Measurements from ENCODE around the gene CAP2.

Gene CAP2, protein sequence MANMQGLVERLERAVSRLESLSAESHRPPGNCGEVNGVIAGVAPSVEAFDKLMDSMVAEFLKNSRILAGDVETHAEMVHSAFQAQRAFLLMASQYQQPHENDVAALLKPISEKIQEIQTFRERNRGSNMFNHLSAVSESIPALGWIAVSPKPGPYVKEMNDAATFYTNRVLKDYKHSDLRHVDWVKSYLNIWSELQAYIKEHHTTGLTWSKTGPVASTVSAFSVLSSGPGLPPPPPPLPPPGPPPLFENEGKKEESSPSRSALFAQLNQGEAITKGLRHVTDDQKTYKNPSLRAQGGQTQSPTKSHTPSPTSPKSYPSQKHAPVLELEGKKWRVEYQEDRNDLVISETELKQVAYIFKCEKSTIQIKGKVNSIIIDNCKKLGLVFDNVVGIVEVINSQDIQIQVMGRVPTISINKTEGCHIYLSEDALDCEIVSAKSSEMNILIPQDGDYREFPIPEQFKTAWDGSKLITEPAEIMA

DNA sequence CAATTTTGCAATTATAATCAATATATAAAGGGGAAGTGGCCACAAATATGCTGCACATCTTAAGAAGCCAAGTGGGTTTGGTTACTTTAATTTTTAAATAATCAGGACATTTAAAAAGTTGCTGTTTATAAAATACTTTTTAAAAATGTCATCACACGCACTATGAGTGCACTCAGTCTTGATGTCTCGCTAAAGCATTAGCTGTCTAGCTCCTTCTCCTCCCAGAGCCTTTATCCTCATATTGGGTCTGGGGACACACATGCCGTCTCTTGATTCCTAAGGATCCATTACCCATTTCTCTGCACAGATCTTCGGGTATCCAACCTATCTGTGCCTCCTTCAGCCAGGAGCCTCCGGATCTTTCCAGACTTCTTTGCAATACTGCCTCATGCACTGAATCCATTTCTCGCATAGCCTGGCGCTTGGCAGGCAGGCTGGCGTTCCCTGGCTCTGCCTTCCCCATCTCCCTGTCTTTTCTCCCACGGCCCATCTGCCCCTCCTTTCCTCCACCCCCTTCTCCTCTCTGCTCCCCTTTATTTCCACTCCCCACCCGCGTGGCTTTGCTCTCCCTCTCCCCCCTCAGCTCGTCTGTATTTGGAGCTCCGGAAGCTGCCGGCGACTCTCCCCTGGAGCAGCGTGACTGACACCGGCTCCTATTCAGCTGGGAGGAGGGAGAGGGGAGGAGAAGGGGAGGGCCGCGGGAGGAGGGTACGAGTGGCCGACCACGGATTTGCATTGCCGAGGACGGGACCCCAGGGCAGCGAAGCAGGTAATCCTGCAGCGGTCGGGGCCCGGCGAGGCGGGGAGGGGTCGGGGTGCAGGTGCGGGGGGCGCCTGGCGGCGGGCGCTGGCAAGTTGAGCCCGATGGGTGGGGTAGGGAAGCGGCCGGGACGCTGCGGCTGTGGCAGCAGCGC, at the start of gene CAP2:
TSS of gene CAP2 (plus strand) at position 618 of the 914 bp plus-strand sequence. CDS start 27,961 bp downstream, outside the sequence.
- DNase-seq (ENCODE audit: low spot score): no peak

DNA sequence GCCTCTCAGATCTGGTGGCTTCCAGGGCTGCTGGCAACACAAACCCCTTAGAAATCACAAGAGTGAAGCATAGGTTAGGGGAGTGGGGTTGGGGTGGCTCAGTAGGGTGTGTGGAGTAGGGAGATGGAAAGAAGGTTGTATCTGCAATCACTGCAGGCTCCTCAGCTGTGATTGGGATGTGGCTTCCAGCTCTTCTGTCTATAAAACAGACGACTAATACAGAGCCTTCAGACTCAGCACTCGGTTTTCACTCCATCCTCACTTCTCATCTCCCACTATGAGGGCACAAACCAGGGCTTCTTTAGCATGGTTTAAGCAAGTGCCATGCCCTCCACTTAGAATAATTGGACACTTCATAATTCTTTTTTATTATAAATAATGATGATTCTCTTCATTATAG, 46.4 kb upstream of the CAP2 start:
- DNase-seq (ENCODE audit: low spot score): no peak

DNA sequence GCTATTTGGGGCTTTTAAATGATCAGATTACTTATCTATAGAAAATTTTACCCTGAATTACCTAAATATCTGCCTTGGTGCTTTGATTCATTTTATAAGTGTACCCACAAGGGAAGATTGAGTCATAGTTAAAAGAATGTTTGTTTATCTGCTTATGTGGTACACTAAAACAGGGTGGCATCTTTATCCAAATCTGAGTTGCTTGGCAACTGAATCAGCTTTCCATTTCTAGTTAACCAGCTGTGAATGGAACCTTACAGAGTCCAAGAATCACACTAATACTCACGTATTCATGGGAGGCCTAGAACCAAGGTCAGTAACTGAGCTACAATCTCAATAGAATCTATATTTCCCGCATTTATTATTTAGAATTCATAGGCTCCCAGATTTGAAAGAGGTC, 44.0 kb upstream of the CAP2 start:
- no peak for DNase-seq (ENCODE audit: low spot score)

DNA sequence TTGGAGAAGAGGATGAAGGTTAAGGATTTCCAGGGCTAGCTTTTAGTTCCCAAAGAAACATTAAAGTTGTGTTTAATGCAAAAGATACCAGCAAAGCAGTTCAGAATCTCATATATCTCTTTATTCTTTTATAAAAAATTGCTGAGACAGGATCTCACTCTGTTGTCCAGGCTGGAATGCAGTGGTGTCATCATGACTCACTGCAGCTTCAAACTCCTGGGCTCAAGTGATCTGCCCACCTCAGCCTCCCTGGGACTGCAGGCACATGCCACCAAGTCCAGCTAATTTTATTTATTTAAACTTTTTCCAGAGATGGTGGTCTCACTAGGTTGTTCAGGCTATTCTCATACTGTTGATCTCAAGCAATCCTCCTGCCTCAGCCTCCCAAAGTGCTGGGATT, 41.1 kb upstream of the CAP2 start:
- no peak for DNase-seq (ENCODE audit: low spot score)

DNA sequence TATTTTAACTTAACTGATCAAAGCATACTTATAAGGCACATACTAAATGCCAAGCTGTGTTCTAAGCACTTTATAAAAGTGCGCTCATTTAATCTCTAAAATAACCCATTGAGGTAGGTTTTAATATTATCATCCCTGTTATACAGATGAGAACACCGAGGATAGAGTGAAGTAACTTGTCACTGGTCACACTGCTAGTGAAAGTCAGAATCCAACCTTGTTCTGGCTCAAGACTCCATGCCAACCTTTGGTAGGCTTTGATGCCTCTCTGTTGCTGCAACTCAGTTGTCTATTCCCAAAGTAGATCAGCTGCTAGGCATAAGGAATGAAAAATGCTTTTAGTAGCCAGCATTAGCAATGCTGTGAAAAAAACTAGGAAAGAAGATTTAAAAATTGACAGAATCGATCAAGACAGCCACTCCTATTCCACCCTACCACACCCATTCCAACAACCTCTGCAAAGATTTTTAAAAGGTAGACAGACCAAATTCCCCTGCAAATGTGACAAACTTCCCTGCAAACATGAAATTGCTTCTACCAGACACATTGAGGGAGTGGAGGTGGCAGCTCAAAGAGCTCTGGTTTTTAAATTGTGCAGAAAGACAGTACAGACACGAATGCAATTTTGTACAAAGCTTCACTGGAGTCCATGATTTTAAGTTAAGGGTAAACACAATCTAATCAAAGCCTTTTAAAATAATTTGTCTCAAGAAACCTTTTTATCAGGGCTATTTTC, 39.8 kb upstream of the CAP2 start:
- no peak for DNase-seq (ENCODE audit: low spot score)

DNA sequence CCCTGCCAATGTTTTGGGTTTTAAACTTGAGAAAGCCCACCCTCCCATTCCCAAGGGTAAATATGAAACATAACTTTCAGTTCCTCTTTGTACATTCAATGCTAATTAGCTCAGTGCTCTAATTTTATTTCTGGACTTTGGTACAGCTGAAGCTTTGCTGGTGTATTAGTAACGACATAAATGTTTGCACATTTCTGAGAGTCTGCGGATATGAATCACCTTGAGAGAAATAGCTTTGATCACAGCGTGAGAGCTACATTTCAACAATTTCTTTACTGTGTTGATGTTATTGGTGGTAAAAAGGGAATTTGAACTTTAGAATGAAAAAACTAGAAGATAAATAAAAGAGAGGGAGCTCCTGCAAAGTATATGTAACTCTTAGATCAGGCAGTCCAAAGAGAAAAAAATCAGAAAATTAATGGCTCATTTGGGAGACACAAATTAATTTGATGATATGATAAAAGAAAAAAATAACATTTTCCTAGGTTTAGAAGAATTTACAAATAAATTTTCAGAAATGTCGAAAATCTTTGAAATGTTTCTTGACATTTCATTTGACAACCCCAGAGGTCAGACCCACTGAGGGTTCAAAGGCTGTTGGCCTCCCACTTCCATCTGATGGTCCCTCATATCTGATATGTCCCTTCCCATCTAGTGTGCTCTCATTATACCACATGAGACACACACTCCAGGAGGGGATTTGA, 38.5 kb upstream of the CAP2 start:
- DNase-seq (ENCODE audit: low spot score): no peak

DNA sequence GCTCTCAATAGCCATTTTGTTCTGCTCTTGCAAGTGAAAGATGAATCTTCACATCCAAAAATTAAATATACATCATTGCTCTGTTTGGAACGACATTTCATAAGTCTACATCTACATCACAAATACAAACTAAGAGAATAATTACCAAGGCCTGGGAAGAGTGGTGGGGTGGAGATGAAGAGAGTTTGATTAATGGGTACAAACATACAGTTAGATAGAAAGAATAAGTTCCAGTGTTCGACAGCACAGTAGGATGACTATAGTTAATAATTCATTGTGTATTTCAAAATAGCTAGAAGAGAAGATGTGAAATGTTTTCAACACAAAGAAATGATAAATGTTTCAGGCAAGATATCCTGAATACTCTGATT, 38.0 kb upstream of the CAP2 start:
- no peak for DNase-seq (ENCODE audit: low spot score)

DNA sequence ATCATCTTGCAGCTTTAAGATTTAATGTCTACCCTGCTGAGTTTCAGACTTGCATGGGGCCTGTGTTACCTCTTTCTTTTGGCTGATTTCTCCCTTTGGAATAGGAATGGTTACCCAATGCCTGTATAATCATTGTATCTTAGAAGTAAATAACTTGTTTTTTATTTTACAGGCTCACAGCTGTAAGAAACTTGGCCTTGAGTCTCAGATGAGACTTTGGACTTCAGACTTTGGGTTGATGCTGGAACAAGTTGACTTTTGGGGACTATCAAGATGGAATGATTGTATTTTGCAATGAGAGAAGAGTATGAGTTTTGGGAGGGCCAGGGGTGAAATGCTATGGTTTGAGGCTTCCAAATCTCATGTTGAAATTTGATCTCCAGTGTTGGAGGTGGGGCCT, 34.9 kb upstream of the CAP2 start:
- DNase-seq (ENCODE audit: low spot score): no peak

DNA sequence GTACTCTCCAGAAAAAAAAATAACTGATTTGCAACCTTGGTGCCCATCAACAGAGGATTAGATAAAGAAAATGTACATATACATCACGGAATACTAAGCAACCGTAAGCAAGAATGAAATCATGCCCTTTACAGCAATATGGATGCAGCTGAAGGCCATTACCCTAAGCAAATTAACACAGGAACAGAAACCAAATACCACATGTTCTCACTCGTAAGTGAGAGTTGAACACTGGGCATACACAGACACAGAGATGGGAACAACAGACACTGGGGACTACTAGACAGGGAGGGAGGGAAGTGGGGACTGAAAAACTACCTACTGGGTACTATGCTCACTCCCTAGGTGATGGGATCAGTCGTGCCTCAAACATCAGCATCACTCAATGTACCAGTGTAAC, 32.8 kb upstream of the CAP2 start:
- DNase-seq (ENCODE audit: low spot score): no peak

DNA sequence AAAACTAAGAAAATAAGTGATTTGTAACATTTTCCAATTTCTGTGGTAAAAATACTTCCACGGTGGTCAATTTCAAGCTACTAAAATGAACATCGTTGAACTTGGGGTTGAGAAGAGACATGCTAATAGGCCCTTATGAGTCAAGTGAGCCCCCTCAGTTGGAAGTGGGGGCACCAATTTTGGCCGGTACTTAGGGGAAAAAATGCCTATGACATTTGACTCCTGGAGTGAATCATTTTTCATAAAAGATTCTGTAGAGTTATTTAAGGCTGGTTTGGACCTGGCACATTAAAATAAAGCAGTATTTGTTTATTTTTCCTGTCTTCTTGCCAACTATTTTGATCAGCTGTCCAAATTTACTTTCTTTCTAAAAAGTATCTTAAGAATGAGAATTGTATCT, 32.4 kb upstream of the CAP2 start:
- DNase-seq (ENCODE audit: low spot score): no peak

DNA sequence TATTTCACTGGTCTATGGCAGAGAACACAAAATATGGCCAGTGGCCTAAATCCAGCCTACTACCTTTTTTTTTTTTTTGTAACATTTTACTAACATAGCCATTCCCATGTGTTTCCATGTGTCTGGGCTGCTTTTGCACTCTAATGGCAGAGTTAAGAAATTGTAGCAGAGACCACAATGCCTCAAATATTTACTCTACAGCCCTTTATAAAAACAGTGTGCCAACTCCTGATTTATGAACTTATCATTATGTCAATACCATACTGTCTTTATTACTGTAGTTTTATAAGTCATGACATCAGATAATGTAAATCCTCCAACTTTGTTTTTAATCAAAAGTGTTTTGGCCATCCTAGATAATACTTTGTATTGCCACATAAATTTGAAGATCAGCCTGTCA, 27.4 kb upstream of the CAP2 start:
- no peak for DNase-seq (ENCODE audit: low spot score)

DNA sequence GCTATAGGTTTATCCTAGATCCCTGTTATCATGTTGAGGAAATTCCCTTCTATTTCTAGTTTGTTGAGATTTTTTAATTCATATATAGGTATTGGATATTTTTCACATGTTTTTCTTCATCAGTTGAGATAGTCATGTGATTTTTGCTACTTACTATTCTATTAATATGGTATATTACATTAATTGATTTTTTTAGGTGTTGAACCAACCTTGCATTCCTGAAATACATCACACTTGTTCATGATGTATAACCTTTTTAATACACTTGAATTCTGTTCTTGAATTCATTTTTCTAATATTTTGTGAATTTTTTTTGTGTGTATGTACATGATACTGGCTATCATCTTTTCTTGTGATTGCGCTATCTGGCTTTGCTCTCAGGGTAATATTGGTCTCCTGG, 25.5 kb upstream of the CAP2 start:
- DNase-seq (ENCODE audit: low spot score): no peak

DNA sequence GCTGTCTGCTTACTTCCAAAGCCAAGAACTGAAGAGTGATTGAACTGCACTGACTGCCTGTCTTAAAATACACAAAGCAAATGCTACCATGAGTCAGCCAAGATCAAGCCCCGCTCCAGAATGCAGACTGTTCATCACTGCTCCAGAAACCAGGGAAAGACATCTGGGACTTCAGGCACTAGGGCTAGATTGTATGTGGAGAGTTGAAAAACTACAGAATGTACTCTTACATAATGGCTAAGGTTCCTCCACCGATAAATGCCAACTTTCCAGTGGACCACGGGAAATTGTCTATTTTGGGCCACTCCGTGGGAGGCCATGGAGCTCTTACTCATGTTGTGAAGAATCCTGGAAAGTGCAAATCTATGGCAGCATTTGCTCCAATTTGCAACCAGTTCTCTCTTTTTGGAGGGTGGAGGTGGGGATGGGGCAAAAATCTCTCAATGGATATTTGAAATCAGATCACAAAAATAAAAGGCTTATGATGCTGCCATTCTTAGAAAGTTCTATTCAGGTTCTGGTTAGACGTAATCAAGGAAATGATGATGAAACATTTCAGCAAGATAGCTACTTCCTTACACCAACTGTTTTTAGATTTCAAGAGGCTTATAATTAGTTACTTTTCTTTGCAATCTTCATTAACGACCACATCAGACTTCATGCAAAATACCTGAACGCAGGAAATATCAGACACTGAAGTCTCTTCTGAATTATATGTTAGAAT, 11.8 kb upstream of the CAP2 start:
- no peak for DNase-seq (ENCODE audit: low spot score)

DNA sequence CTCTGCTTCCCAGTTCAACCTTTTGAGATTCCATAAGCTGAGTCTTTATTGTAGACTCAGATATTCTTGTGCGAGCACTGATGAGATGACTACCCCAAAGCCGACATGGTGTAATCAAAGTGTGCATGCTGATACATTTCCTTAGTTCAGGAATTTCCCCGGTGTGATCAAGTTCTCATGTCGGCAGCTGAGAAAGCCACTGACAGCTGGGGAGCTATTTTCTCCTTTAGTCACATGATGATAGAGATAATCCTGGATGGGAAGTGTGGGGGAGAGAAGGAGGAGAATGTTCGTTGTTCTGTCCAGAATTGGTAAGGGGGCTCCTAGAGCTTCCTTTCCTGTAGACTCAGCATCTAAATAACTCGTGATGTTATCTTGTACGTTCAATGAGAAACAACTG, 7.7 kb upstream of the CAP2 start:
- DNase-seq (ENCODE audit: low spot score): no peak

DNA sequence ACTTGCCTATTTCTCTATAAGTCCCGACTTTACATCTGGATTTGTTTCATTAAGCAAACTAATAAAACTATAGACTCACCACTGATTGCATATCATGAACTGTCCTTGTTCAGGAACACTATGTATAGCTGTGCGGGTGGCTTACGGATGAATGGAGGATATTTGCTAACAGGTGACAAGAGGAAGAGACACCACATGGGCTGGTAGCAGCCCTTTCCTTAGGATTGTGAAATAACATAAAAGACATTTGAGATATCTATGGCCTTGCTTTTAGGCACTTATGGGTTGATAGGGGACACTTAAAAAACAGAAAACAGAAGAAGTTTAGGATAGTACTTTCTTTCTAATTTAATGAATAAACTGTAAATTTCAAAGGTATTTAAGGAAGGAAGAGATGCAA, 5.0 kb upstream of the CAP2 start:
- DNase-seq (ENCODE audit: low spot score): no peak

DNA sequence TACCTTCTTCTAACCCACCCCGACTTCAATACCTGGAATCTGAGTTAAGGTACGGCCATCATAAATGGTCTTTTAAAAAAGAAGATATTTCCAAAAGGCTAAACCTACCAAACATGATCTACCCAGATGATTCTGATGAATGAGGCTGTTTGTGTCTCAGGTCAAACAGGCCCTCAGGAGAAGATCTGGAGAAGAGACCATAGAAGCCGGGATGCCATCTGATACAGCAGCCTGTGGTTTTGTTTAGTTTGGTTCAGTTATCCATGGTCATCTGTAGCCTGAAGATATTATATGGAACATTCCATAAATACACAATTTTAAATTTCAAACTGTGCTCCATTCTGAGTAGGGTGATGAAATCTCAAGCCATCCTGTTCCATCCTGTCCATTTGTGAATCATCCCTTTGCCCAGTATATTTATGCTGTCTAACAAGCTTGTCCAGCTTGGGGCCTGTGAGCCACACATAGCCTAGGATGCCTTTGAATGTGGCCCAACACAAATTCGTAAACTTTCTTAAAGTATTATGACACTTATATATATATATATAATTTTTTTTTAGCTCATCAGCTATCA, 4.0 kb upstream of the CAP2 start:
- no peak for DNase-seq (ENCODE audit: low spot score)

DNA sequence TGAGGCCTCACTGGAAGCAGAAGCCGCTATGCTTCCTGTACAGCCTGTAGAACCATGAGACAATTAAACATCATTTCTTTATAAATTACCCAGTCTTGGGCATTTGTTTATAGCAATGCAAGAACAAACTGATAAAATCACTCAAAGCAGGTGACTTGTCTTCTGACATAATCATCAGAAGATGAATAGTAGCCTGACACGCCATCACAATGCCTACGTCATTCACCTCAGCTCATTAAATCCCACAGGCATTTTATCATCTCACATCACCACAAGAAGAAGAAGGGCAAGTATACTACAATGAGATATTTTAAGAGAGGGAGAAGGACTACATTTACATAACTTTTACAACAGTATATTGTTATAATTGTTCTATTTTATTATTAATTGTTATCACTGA, 3.1 kb upstream of the CAP2 start:
- no peak for DNase-seq (ENCODE audit: low spot score)

DNA sequence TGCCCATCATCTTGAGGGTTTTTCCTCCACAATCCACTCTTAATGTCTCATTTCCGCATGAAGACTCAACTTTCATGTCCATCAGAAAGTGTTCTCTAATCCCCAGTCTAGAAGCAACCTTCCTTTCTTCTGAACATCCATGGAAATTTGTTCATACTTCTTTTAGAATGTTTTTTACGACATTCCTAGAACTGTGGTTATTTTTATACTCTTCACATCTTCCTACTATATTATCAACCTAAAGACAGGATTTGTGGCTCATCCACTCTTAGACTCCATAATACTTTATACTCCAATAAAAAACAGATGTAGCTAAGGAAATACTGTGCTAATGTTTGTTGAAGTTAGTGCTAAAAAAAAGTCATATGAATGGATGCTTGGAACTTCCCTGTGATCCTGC, 1.4 kb upstream of the CAP2 start:
- DNase-seq (ENCODE audit: low spot score): no peak

DNA sequence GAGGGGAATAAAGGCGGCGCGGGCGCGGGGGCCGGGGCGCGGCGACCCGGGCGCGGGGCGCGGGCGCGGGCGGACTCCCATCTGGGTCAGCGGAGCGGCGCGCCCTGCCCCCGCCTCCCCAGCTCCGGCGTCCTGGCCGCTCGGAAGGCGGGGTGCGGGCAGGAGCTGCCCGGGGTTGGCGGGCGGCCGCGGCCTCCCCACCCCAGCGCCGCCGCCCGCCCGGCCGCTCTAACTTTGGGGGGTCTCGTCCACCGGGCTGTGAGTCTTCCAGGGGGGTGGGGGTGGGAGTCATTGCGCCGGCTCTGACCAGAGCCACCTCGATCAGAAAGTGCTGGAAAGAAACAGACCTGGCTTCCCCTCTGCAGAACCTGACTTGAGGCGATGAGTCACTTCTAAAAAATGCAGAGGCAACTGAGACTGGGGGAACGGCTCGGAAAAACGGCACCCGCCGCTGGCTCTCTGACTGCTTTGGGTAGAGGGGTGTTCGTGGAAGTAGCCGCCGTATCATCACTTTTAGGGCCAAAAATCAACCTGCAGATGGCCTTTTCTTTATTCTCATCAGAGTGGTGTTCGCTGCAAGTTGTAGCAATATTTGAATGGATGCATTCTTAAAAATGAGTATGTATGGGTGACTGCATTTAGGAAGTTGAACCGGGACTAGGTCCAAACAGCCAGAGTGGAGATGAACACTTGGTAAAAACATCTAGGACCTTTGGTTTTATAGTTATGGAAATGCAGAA, 667 bp downstream of the CAP2 start:
- no peak for DNase-seq (ENCODE audit: low spot score)

DNA sequence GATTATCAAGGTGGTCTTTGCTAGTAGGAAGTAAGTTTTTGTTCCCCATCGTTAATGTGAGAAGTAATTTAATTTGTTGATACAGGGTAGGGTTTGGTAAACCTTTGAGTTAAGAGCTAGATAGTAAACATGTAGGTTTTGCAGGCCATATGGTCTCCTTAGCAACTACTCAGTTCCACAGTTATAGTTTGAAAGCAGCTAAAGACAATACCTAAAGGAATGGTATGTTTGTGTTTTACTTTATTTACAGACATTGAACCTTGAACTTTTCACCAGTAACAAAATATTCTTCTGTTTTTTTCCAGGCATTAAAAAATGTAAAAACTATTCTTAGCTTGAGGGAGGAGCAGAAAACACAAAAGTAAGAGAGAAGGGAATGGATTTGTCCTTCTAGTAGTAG, 1.7 kb downstream of the CAP2 start:
- DNase-seq (ENCODE audit: low spot score): no peak

All from CD4-positive, alpha-beta T cell treated with Interleukin-2 at 100 ng/mL for 4 hours (primary cell).